ENCODE measurements around the gene DNHD1. TPM values are rescaled to one million over a fixed set of nuclear protein-coding genes. Genes with fewer than 3 reads are reported as not detected.

Gene DNHD1
- total RNA-seq, 4 donors from 2014 or later: 5.9 to 13.6 (median 8.4) TPM

DNA sequence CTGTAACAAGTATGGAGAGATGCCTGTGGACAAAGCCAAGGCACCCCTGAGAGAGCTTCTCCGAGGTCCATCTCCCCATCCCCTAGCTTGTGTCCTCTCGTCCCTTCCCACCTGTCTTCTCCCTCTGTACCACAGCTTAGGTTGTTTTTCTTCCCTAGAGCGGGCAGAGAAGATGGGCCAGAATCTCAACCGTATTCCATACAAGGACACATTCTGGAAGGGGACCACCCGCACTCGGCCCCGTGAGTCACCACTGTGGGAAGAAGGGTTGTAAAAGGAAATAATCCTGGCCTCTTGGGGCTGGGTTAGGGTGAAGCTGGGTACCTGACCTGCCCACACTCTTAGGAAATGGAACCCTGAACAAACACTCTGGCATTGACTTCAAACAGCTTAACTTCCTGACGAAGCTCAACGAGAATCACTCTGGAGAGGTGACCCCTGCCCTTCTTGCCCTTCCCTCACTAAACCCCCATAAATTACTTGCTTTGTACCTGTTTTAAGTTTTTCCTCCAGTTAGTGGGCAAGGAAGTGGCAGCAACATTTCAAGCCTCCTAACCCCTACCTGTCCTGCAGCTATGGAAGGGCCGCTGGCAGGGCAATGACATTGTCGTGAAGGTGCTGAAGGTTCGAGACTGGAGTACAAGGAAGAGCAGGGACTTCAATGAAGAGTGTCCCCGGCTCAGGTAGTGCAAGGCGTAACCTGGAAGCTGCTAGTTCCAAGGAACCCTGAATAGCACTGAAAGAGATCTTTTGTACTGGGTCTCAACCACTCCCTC is 111.8 kb downstream of the DNHD1 start:
- intact Hi-C loops (cut with DNase I; ENCODE audit: low total_unique reads): no loop called here
- DNase-seq (ENCODE audit: low spot score in 2 of 2): peak; percentile 10 to 70
- TF ChIP-seq, protein P1, sequence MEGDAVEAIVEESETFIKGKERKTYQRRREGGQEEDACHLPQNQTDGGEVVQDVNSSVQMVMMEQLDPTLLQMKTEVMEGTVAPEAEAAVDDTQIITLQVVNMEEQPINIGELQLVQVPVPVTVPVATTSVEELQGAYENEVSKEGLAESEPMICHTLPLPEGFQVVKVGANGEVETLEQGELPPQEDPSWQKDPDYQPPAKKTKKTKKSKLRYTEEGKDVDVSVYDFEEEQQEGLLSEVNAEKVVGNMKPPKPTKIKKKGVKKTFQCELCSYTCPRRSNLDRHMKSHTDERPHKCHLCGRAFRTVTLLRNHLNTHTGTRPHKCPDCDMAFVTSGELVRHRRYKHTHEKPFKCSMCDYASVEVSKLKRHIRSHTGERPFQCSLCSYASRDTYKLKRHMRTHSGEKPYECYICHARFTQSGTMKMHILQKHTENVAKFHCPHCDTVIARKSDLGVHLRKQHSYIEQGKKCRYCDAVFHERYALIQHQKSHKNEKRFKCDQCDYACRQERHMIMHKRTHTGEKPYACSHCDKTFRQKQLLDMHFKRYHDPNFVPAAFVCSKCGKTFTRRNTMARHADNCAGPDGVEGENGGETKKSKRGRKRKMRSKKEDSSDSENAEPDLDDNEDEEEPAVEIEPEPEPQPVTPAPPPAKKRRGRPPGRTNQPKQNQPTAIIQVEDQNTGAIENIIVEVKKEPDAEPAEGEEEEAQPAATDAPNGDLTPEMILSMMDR (IDR thresholded peaks at IDR 0.05): no peak
- no peak for TF ChIP-seq POLR2A (IDR thresholded peaks at IDR 0.05)
- no peak overlapping the region for H3K4me3 ChIP-seq (ENCODE audit: low read depth, poor library complexity, severe bottlenecking)
- WGBS, 2 donors: 83 to 87% methylated on average over 14 of the region's 14 CpGs

GRCh38 chr11:6609502-6610015 is 112.5 kb downstream of the DNHD1 start:
- peak; percentile 9 to 81 for DNase-seq (ENCODE audit: low spot score in 2 of 2)
- TF ChIP-seq POLR2A (IDR thresholded peaks at IDR 0.05): no peak
- TF ChIP-seq, protein P1 (IDR thresholded peaks at IDR 0.05): no peak
- WGBS, 2 donors: 81 to 84% methylated on average over 8 of the region's 8 CpGs
- intact Hi-C loops (cut with DNase I; ENCODE audit: low total_unique reads): no loop called here
- no peak overlapping the region for H3K4me3 ChIP-seq (ENCODE audit: low read depth, poor library complexity, severe bottlenecking)

GRCh38 chr11:6610591-6610990 is 113.5 kb downstream of the DNHD1 start:
- 85 to 89% methylated on average over 6 of the region's 6 CpGs for whole genome bisulfite sequencing, 2 donors
- intact Hi-C loops (cut with DNase I; ENCODE audit: low total_unique reads): no loop called here
- DNase-seq (ENCODE audit: low spot score in 2 of 2): peak; percentile 20 to 81
- no peak overlapping the region for H3K4me3 ChIP-seq (ENCODE audit: low read depth, poor library complexity, severe bottlenecking)
- TF ChIP-seq, protein P1 (IDR thresholded peaks at IDR 0.05): no peak
- TF ChIP-seq POLR2A (IDR thresholded peaks at IDR 0.05): no peak

DNA sequence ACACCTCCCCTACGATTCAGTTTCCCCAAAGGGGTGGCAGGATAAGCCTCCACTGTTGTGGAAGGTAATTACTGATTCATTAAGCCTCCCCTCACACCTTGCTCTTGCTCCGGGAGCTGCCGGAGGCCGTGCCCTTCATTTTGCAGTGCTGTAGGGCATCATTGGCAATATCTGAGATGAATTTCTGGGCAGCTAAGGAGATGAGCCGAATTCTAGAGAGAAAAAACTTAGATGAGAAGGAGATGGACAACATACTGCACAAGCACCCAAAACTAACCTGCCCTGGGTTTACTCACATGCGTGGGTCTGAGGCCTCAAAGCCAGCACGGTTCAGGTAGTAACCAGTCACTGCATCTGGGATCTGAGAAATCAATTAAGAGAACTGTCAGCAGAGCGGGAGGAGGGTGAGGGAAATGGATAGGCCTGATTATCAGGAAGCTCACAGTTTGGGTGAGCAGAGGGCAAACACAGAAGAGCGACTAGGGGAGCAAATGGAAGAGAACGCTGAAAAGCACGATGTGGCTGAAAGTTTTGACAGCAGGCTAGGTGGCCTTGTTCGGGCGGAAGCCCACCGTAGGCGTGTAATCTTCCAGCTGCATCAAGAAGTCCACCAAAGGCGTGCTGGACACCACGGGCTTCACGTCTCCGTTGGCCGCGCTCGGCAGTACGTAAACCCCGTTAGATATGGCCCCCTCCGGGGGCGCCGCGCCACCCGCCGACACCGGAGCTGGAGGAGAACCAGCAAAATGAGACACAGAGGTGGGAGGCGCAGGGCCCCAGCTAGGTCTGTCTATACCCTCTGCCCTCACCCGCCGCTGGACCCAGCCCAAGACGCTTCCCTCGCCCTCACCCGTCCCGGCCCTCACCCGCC is 114.2 kb downstream of the DNHD1 start:
- no peak for TF ChIP-seq POLR2A (IDR thresholded peaks at IDR 0.05)
- TF ChIP-seq, protein P1 (IDR thresholded peaks at IDR 0.05): no peak
- H3K4me3 ChIP-seq (ENCODE audit: low read depth, poor library complexity, severe bottlenecking): peak overlapping the region; percentile 67
- WGBS, 2 donors: 11 to 12% methylated on average over 34 to 37 of the region's 39 CpGs
- intact Hi-C loops (cut with DNase I; ENCODE audit: low total_unique reads): no loop called here
- peak in 1 of 2 donors; percentile 92 for DNase-seq (ENCODE audit: low spot score in 2 of 2)

GRCh38 chr11:6611963-6612212 is 114.8 kb downstream of the DNHD1 start:
- DNase-seq (ENCODE audit: low spot score in 2 of 2): no peak
- WGBS, 2 donors: 0% methylated on average over 5 of the region's 36 CpGs; no CpG with 5 or more reads in 1 of the 2 donors
- intact Hi-C loops (cut with DNase I; ENCODE audit: low total_unique reads): no loop called here
- peak overlapping the region; percentile 67 for H3K4me3 ChIP-seq (ENCODE audit: low read depth, poor library complexity, severe bottlenecking)
- TF ChIP-seq, protein P1 (IDR thresholded peaks at IDR 0.05): no peak
- TF ChIP-seq POLR2A (IDR thresholded peaks at IDR 0.05): no peak
